Natural killer cell (primary cell): Measurements from ENCODE around the gene SYNGR2. TPM values are rescaled to one million over a fixed set of nuclear protein-coding genes. Genes with fewer than 3 reads are reported as not detected.

Experiments used
- ATAC-seq, 3 donors: fragments of 150-1000 bp in 2 of 3; fragments of 200-7000 bp in 1 of 3; cut with Tn5 transposase; 1 replicate in 1 of 3; 2 replicates in 2 of 3; pipeline ENCODE4 v1.10.0; 2021; ENCODE audit warnings: mild to moderate bottlenecking in 2 of 3, moderate library complexity in 2 of 3
- DNase-seq, 2 donors: peaks; one replicate each; pipeline versions ENCODE4 v3.0.0 to v3.0.0-alpha.2; 2013 to 2021; ENCODE audit warnings: mixed read lengths in 1 of 2
- H3K27ac ChIP-seq: one replicate; pipeline ENCODE4 v1.5.1; 2013; ENCODE audit warnings: mild to moderate bottlenecking, low read length
- H3K27me3 ChIP-seq: one replicate; pipeline ENCODE4 v1.6.1; 2013; ENCODE audit warnings: low read length; ENCODE audit not compliant: control insufficient read depth, insufficient read depth
- H3K36me3 ChIP-seq: one replicate; pipeline ENCODE4 v1.6.1; 2013; ENCODE audit warnings: low read length; ENCODE audit not compliant: control insufficient read depth, insufficient read depth
- H3K4me1 ChIP-seq: one replicate; pipeline ENCODE4 v1.6.1; 2013; ENCODE audit warnings: low read length; ENCODE audit not compliant: control insufficient read depth, insufficient read depth
- H3K4me3 ChIP-seq: one replicate; pipeline ENCODE4 v1.5.1; 2013; ENCODE audit warnings: low read length
- H3K9me3 ChIP-seq: one replicate; pipeline ENCODE4 v1.6.1; 2013; ENCODE audit warnings: low read length; ENCODE audit not compliant: control insufficient read depth, insufficient read depth
- H3K27ac Mint-ChIP-seq, 2 donors: one replicate each; pipeline ENCODE4 v1.8.0; 2022; ENCODE audit warnings: mild to moderate bottlenecking in 2 of 2, mixed read lengths in 2 of 2, moderate library complexity in 1 of 2
- H3K27me3 Mint-ChIP-seq, 2 donors: one replicate each; pipeline ENCODE4 v1.8.0; 2022; ENCODE audit warnings: low read depth in 2 of 2, mixed read lengths in 2 of 2
- H3K36me3 Mint-ChIP-seq: one replicate; pipeline ENCODE4 v1.8.0; 2022; ENCODE audit warnings: mixed read lengths
- H3K4me1 Mint-ChIP-seq, 2 donors: one replicate each; pipeline ENCODE4 v1.8.0; 2022; ENCODE audit warnings: mixed read lengths in 2 of 2
- H3K4me3 Mint-ChIP-seq: one replicate; pipeline ENCODE4 v1.8.0; 2022; ENCODE audit warnings: mild to moderate bottlenecking, moderate library complexity, mixed read lengths
- H3K9me3 Mint-ChIP-seq, 2 donors: one replicate each; pipeline ENCODE4 v1.8.0; 2022; ENCODE audit warnings: mixed read lengths in 2 of 2
- CTCF ChIP-seq: fragments of 200-600 bp; IDR thresholded peaks from one replicate; pipeline ENCODE4 v1.8.0; 2022; ENCODE audit warnings: antibody characterized with exemption
- WGBS: methylation state at CpG from one replicate; pipeline ENCODE4 v1.1.7; 2013; ENCODE audit warnings: missing lambda C conversion rate; ENCODE audit not compliant: insufficient coverage; 5-methylcytosine and 5-hydroxymethylcytosine counted together
- intact Hi-C: fragments of 100-400 bp; cut with micrococcal nuclease; formaldehyde crosslinking; loops from one replicate; pipeline ENCODE4 v1.14.2; 2022
- total RNA-seq, 4 donors: library from RNA; stranded (reverse); fragments of 120-200 nt in 1 of 4; gene quantifications; one replicate each; pipeline versions ENCODE4 v1.2.3 to v1.2.4, GENCODE V29; 2013 to 2022

The SYNGR2 gene
- total RNA-seq, 3 donors from 2014 or later (not counting 1 experiment from before 2014, with no cell fraction given), result 41.2 to 62.1 (median 43.5) TPM

GRCh38 chr17:78144147-78144719 lies 24.1 kb upstream of the SYNGR2 start:
- TF ChIP-seq CTCF, result no peak
- H3K36me3 Mint-ChIP-seq, result no peaks in the 10 kb centered on the region
- no peaks in the 10 kb centered on the region for H3K9me3 ChIP-seq
- ATAC-seq (no peak), DNase-seq (no peak)
- no peak overlapping the region for H3K4me3 Mint-ChIP-seq
- H3K36me3 ChIP-seq, result peaks cover 19% of the 10 kb centered on the region
- no peaks in the 10 kb centered on the region for H3K27me3 ChIP-seq
- intact Hi-C loops, result no loop called here
- peak overlapping the region in 1 of 2 donors; percentile 78 for H3K27ac Mint-ChIP-seq
- H3K27me3 Mint-ChIP-seq, result peaks cover 0 to 5% of the 10 kb centered on the region in 2 donors
- 75% methylated on average over 10 of the region's 11 CpGs for WGBS
- peak overlapping the region; percentile 5 for H3K27ac ChIP-seq
- no peaks in the 10 kb centered on the region for H3K9me3 Mint-ChIP-seq
- peaks cover 22 to 40% of the 10 kb centered on the region in 2 donors for H3K4me1 Mint-ChIP-seq
- H3K4me1 ChIP-seq, result peaks cover 91% of the 10 kb centered on the region
- no peak overlapping the region for H3K4me3 ChIP-seq

GRCh38 chr17:78144736-78145641 lies 23.4 kb upstream of the SYNGR2 start:
- Mint-ChIP-seq H3K27ac (peak overlapping the region in 1 of 2 donors; percentile 78), H3K9me3 (no peaks in the 10 kb centered on the region), H3K4me3 (no peak overlapping the region), H3K36me3 (no peaks in the 10 kb centered on the region), H3K27me3 (peaks cover 0 to 5% of the 10 kb centered on the region in 2 donors), H3K4me1 (peaks cover 17 to 34% of the 10 kb centered on the region in 2 donors)
- ATAC-seq (no peak), DNase-seq (peak in 1 of 2 donors; percentile 5)
- peaks cover 84% of the 10 kb centered on the region for H3K4me1 ChIP-seq
- peaks cover 17% of the 10 kb centered on the region for H3K36me3 ChIP-seq
- 83% methylated on average over 18 of the region's 18 CpGs for WGBS
- no peak overlapping the region for H3K4me3 ChIP-seq
- no peaks in the 10 kb centered on the region for H3K27me3 ChIP-seq
- no peak overlapping the region for H3K27ac ChIP-seq
- no peaks in the 10 kb centered on the region for H3K9me3 ChIP-seq
- intact Hi-C loops, result no loop called here
- no peak for TF ChIP-seq CTCF

- no peak for ATAC-seq
- intact Hi-C loops, result no loop called here
Observed at GRCh38 chr17:78146471-78146869, 21.9 kb upstream of the SYNGR2 start.

More at GRCh38 chr17:78146471-78146869, 21.9 kb upstream of the SYNGR2 start:
- Mint-ChIP-seq H3K4me3 (no peak overlapping the region), H3K4me1 (peaks cover 11 to 22% of the 10 kb centered on the region in 2 donors), H3K9me3 (no peaks in the 10 kb centered on the region), H3K27me3 (peaks cover 0 to 5% of the 10 kb centered on the region in 2 donors), H3K27ac (no peak overlapping the region), H3K36me3 (no peaks in the 10 kb centered on the region)
- Histone ChIP-seq H3K36me3 (peaks cover 13% of the 10 kb centered on the region), H3K4me3 (no peak overlapping the region), H3K27me3 (no peaks in the 10 kb centered on the region), H3K4me1 (peaks cover 70% of the 10 kb centered on the region), H3K9me3 (no peaks in the 10 kb centered on the region), H3K27ac (peak overlapping the region; percentile 78)
- 92% methylated on average over 7 of the region's 7 CpGs for WGBS
- DNase-seq, result no peak
- TF ChIP-seq CTCF, result no peak
